ENCODE measurements around the gene MYO1D. TPM values are rescaled to one million over a fixed set of nuclear protein-coding genes. Genes with fewer than 3 reads are reported as not detected.

The MYO1D gene
- total RNA-seq, 1 donor from 2014 or later, result 11.9 TPM

DNA sequence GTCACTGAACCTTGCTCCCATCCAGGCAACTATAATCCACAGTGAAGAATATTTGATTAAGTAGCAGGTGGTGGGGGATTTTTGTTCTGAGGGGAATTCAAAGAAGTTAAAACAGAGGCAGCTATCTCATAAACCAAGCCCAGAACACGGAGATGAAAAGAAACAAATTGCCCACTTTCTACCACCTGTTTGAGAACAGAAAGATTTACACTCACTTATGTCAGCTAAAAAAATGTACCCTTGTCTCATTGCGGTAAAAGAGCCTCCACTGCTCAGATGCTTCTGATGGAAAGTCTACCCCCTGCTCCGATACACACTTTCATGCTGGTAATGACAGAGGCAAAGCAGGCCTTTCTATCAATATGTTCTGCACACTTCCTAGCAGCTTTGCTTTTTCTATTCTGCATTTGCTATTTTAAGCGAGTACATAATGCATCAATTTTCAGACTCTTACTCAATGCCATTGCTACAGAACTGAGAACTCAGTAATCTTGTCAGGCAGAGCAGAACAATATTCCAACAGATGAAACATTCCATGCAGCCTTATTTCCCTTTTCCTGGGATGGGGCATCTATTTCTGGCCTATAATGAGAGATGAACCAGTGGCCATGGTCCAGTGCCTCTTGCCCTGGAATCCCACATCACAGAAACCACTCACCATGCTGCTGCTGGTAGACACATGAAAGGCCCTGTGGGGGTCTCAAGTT is 361.1 kb downstream of the MYO1D start:
- Mint-ChIP-seq H3K27me3 (ENCODE audit: low read depth) (no peaks in the 10 kb centered on the region), H3K4me1 (peaks cover 70% of the 10 kb centered on the region), H3K36me3 (ENCODE audit: low read depth) (no peaks in the 10 kb centered on the region), H3K4me3 (no peak overlapping the region), H3K27ac (ENCODE audit: unreplicated experiment) (no peak overlapping the region), H3K9me3 (no peaks in the 10 kb centered on the region)
- no peak for DNase-seq (ENCODE audit: low read depth, low spot score)
- TF ChIP-seq, protein P1, sequence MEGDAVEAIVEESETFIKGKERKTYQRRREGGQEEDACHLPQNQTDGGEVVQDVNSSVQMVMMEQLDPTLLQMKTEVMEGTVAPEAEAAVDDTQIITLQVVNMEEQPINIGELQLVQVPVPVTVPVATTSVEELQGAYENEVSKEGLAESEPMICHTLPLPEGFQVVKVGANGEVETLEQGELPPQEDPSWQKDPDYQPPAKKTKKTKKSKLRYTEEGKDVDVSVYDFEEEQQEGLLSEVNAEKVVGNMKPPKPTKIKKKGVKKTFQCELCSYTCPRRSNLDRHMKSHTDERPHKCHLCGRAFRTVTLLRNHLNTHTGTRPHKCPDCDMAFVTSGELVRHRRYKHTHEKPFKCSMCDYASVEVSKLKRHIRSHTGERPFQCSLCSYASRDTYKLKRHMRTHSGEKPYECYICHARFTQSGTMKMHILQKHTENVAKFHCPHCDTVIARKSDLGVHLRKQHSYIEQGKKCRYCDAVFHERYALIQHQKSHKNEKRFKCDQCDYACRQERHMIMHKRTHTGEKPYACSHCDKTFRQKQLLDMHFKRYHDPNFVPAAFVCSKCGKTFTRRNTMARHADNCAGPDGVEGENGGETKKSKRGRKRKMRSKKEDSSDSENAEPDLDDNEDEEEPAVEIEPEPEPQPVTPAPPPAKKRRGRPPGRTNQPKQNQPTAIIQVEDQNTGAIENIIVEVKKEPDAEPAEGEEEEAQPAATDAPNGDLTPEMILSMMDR (conservative IDR thresholded peaks at IDR 0.05), result no peak

DNA sequence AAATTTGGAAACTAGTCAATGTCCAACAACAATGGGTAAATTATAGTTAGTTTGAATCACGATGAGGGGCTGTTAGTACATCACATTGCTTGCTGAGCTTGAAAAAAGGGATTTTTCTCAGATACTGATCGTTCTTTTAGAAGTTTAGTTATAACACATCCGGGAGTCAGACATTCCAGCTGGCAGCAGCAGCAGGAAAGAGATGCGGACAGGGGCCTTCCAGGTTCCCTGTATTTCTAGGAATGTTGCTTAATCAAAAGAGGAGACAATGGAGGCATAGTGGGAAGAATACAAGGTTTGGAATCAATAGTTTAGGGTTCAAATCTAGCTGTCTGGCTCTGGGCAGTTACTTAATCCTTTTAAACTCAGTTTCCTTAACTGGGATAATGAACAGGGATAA is 362.3 kb downstream of the MYO1D start:
- DNase-seq (ENCODE audit: low read depth, low spot score), result no peak
- H3K36me3 Mint-ChIP-seq (ENCODE audit: low read depth), result no peaks in the 10 kb centered on the region
- no peaks in the 10 kb centered on the region for H3K27me3 Mint-ChIP-seq (ENCODE audit: low read depth)
- H3K4me1 Mint-ChIP-seq, result peaks cover 70% of the 10 kb centered on the region
- H3K4me3 Mint-ChIP-seq, result no peak overlapping the region
- no peaks in the 10 kb centered on the region for H3K9me3 Mint-ChIP-seq
- no peak overlapping the region for H3K27ac Mint-ChIP-seq (ENCODE audit: unreplicated experiment)
- TF ChIP-seq, protein P1 (conservative IDR thresholded peaks at IDR 0.05), result no peak

DNA sequence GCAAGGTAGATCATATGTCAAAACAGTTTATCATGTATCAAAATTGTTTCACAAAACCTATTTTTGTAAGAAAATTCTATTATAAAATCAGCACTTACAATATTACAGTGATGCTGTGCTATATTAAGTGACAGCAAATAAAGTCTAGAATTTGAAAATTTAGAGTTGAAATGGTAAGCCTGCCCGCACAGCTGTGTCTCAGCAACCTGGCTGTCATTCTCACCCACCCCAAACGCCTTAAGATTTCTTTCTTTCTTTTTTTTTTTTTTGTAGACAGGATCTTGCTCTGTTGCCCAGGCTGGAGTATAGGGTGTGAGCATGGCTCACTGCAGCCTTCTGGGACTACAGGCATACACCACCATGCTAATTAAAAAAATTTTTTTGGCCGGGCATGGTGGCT is 363.3 kb downstream of the MYO1D start:
- no peaks in the 10 kb centered on the region for H3K36me3 Mint-ChIP-seq (ENCODE audit: low read depth)
- H3K4me1 Mint-ChIP-seq, result peaks cover 71% of the 10 kb centered on the region
- no peak overlapping the region for H3K4me3 Mint-ChIP-seq
- no peak for DNase-seq (ENCODE audit: low read depth, low spot score)
- no peaks in the 10 kb centered on the region for H3K9me3 Mint-ChIP-seq
- TF ChIP-seq, protein P1 (conservative IDR thresholded peaks at IDR 0.05), result no peak
- no peaks in the 10 kb centered on the region for H3K27me3 Mint-ChIP-seq (ENCODE audit: low read depth)
- H3K27ac Mint-ChIP-seq (ENCODE audit: unreplicated experiment), result no peak overlapping the region

DNA sequence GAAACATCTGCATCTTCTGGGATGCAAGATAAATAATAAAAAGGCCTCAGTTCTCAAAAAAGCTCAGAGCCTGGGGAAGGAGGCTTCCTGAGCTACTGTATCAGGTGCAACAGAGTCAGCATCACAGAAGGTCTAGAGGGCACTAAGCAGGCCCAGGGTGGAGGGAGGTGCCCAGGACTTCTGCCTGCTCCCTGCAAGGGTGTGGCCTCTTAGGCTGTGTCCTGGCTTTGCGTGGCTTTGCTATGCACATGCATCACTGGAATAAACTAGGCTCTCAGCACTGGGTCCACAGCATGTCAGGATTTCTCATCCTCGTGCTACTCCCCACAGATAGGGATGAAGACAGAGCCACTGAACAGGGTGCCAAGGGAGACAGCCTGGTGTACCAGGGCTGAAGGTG is 364.6 kb downstream of the MYO1D start:
- Mint-ChIP-seq H3K27ac (ENCODE audit: unreplicated experiment) (no peak overlapping the region), H3K4me3 (no peak overlapping the region), H3K4me1 (peaks cover 64% of the 10 kb centered on the region), H3K27me3 (ENCODE audit: low read depth) (no peaks in the 10 kb centered on the region), H3K36me3 (ENCODE audit: low read depth) (no peaks in the 10 kb centered on the region), H3K9me3 (no peaks in the 10 kb centered on the region)
- no peak for DNase-seq (ENCODE audit: low read depth, low spot score)
- TF ChIP-seq, protein P1 (conservative IDR thresholded peaks at IDR 0.05), result no peak

DNA sequence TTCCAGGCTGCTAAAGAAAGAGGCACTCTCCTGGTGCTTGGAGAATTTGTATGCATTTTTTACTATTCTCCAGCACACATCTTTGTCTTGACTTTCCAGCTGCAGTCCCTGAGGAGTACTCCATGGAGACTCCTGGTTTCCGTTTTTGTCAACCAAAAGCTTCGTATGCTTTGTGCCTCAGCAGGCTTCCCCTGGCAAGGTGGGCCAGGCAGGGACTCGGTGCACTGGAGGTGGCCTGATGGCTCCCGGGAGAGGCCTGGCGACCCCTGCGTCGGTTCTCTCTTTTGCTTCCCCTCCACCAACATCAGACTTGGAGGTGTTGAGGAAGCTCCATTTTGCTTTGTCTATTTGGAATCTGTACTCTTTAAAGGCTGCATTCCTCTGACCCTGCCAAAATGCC is 366.5 kb downstream of the MYO1D start:
- TF ChIP-seq, protein P1 (conservative IDR thresholded peaks at IDR 0.05), result no peak
- Mint-ChIP-seq H3K4me1 (peaks cover 59% of the 10 kb centered on the region), H3K4me3 (no peak overlapping the region), H3K36me3 (ENCODE audit: low read depth) (no peaks in the 10 kb centered on the region), H3K9me3 (no peaks in the 10 kb centered on the region), H3K27ac (ENCODE audit: unreplicated experiment) (no peak overlapping the region), H3K27me3 (ENCODE audit: low read depth) (no peaks in the 10 kb centered on the region)
- DNase-seq (ENCODE audit: low read depth, low spot score), result no peak
